PC-3 (cell line): ENCODE measurements around the gene LTA4H. TPM values are rescaled to one million over a fixed set of nuclear protein-coding genes. Genes with fewer than 3 reads are reported as not detected.

Experiments used
- ATAC-seq: fragments of 200-7000 bp; cut with Tn5 transposase; 2 replicates; pipeline ENCODE4 v1.9.1; 2020; ENCODE audit warnings: mild to moderate bottlenecking, moderate library complexity
- BruUV-seq: library from RNA; stranded (reverse); fragments of 400-500 nt; replicated peaks from 2 replicates; lab custom pipeline; 2021; lab: Mats Ljungman, UMichigan
- CTCF ChIA-PET: fragments of 300-600 bp; sonication (Branson Sonifier 250); formaldehyde crosslinking; loops from one replicate; lab custom pipeline; 2022; ENCODE audit warnings: antibody characterized with exemption; lab: Charles Lee
- POLR2A ChIA-PET: fragments of 300-600 bp; sonication (Branson Sonifier 250); formaldehyde crosslinking; loops from one replicate; lab custom pipeline; 2022; ENCODE audit warnings: antibody characterized with exemption; ENCODE audit not compliant: unreplicated experiment; lab: Charles Lee
- DNase-seq: peaks from one replicate; pipeline ENCODE4 v3.0.0-alpha.2; 2015
- H2AFZ ChIP-seq: fragments of 300-600 bp; sonication (generic); 2 replicates; pipeline ENCODE4 v1.6.0; 2016; ENCODE audit warnings: antibody characterized with exemption, low read length
- H3F3A ChIP-seq: fragments of 300-600 bp; sonication (generic); one replicate; pipeline ENCODE4 v1.6.0; 2017; ENCODE audit warnings: antibody characterized with exemption, low read length, control low read depth, mild to moderate bottlenecking; ENCODE audit not compliant: unreplicated experiment
- H3K27ac ChIP-seq: fragments of 300-600 bp; sonication (generic); 2 replicates; pipeline ENCODE4 v1.5.1; 2016; ENCODE audit warnings: mild to moderate bottlenecking, low read length
- H3K27me3 ChIP-seq: fragments of 300-600 bp; sonication (generic); 2 replicates; pipeline ENCODE4 v1.6.1; 2016; ENCODE audit warnings: low read length, mixed read lengths
- H3K36me3 ChIP-seq: fragments of 300-600 bp; sonication (generic); 2 replicates; pipeline ENCODE4 v1.6.1; 2016; ENCODE audit warnings: low read depth, mixed run types, low read length, mixed read lengths
- H3K4me1 ChIP-seq: fragments of 300-600 bp; sonication (generic); 2 replicates; pipeline ENCODE4 v1.5.1; 2016; ENCODE audit warnings: low read length; ENCODE audit not compliant: insufficient read depth
- H3K4me2 ChIP-seq: fragments of 300-600 bp; sonication (generic); 2 replicates; pipeline ENCODE4 v1.6.0; 2016; ENCODE audit warnings: low read length
- H3K4me3 ChIP-seq: fragments of 300-600 bp; sonication (generic); 2 replicates; pipeline ENCODE4 v1.5.1; 2016; ENCODE audit warnings: mild to moderate bottlenecking, low read length, mixed read lengths
- H3K79me2 ChIP-seq: fragments of 300-600 bp; sonication (generic); 2 replicates; pipeline ENCODE4 v1.6.1; 2017; ENCODE audit warnings: low read length, mixed read lengths
- H3K9ac ChIP-seq: fragments of 300-600 bp; sonication (generic); 2 replicates; pipeline ENCODE4 v1.6.0; 2016; ENCODE audit warnings: mild to moderate bottlenecking, low read length
- H3K9me2 ChIP-seq: fragments of 300-600 bp; sonication (generic); replicated peaks from 2 replicates; pipeline ENCODE4 v1.6.1; 2016; ENCODE audit warnings: mixed run types, low read length, mixed read lengths
- H3K9me3 ChIP-seq: fragments of 300-600 bp; sonication (generic); 2 replicates; pipeline ENCODE4 v1.6.1; 2016; ENCODE audit warnings: low read length, mixed read lengths
- H4K20me1 ChIP-seq: fragments of 300-600 bp; sonication (generic); 2 replicates; pipeline ENCODE4 v1.6.1; 2016; ENCODE audit warnings: low read length, mixed read lengths
- CTCF ChIP-seq: fragments of 300-600 bp; sonication (generic); conservative IDR thresholded peaks from 2 replicates; pipeline ENCODE4 v1.5.1; 2017; ENCODE audit warnings: antibody characterized with exemption, low read depth, mild to moderate bottlenecking, low read length
- EZH2 ChIP-seq: fragments of 300-600 bp; sonication (generic); IDR thresholded peaks from one replicate; pipeline ENCODE4 v1.6.1; 2017; ENCODE audit warnings: antibody characterized with exemption, mild to moderate bottlenecking, low read length; ENCODE audit not compliant: unreplicated experiment
- EZH2phosphoT487 ChIP-seq: fragments of 300-600 bp; sonication (generic); IDR thresholded peaks from 2 replicates; pipeline ENCODE4 v1.6.1; 2018; ENCODE audit warnings: mild to moderate bottlenecking, antibody characterized with exemption, low read length, borderline replicate concordance
- intact Hi-C: fragments of 100-400 bp; cut with micrococcal nuclease; formaldehyde crosslinking; loops from 2 replicates; pipeline ENCODE4 v1.9.0; 2023
- total RNA-seq: library from RNA; depleted of rRNA; stranded (reverse); fragments of >200 nt; gene quantifications from 2 replicates; pipeline ENCODE4 v1.2.3, GENCODE V29; 2014

LTA4H gene
- total RNA-seq, 1 experiment from 2014 or later, result 58.4 TPM

- Histone ChIP-seq H3K36me3 (no peaks in the 10 kb centered on the region), H3K27ac (no peak overlapping the region), H3K27me3 (no peaks in the 10 kb centered on the region), H3K9me3 (no peaks in the 10 kb centered on the region), H3K9ac (no peak overlapping the region), H3K4me3 (no peak overlapping the region), H2AFZ (no peak overlapping the region), H3K79me2 (no peaks in the 10 kb centered on the region), H3K9me2 (no peaks in the 10 kb centered on the region), H3K4me1 (no peaks in the 10 kb centered on the region), H4K20me1 (no peaks in the 10 kb centered on the region), H3F3A (no peaks in the 10 kb centered on the region), H3K4me2 (no peak overlapping the region)
- intact Hi-C loops, result no loop called here
- no peak for TF ChIP-seq EZH2
- no peak for TF ChIP-seq CTCF
- no peak for TF ChIP-seq EZH2phosphoT487
- no TSS peak for BruUV-seq
- ChIA-PET POLR2A (no interaction called here), CTCF (no interaction called here)
- DNase-seq (no peak), ATAC-seq (no peak)
Observed at GRCh38 chr12:95986635-95987570, 48.5 kb downstream of the LTA4H start.

- H3K4me1 ChIP-seq, result no peaks in the 10 kb centered on the region
- H3K79me2 ChIP-seq, result no peaks in the 10 kb centered on the region
- CTCF ChIA-PET, result no interaction called here
- intact Hi-C loops, result no loop called here
- no peak for DNase-seq
- H4K20me1 ChIP-seq, result no peaks in the 10 kb centered on the region
- no peak overlapping the region for H3K27ac ChIP-seq
- H3K9me2 ChIP-seq, result no peaks in the 10 kb centered on the region
- no peaks in the 10 kb centered on the region for H3K27me3 ChIP-seq
- ATAC-seq, result no peak
- no peaks in the 10 kb centered on the region for H3K9me3 ChIP-seq
- TF ChIP-seq EZH2phosphoT487, result no peak
- TF ChIP-seq CTCF, result no peak
- no peak for TF ChIP-seq EZH2
- no peak overlapping the region for H3K4me3 ChIP-seq
- no peaks in the 10 kb centered on the region for H3K36me3 ChIP-seq
- no peaks in the 10 kb centered on the region for H3F3A ChIP-seq
- H2AFZ ChIP-seq, result no peak overlapping the region
- BruUV-seq, result no TSS peak
- H3K9ac ChIP-seq, result no peak overlapping the region
- POLR2A ChIA-PET, result no interaction called here
- no peak overlapping the region for H3K4me2 ChIP-seq
Observed at GRCh38 chr12:95984682-95985081, 50.7 kb downstream of the LTA4H start.

DNA sequence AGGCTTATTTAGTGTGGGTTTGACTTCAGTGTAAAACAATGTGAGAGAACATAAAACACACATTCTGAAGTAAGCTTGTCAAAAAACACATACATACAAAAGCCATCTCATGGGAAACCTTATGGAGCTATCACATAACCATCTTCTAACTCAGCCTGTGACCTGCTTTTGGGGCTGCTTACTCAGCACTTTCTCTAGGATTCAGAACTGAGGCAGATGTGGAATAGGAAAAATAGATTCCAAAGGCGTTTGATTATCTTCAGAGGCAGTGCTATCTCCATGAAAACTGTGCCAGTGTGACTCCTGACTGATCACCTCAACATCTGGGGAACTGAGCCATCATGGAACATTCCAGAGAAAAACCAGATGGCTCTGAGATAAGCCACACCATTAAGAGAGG, 52.8 kb downstream of the LTA4H start:
- no peak overlapping the region for H3K27ac ChIP-seq
- no peak overlapping the region for H2AFZ ChIP-seq
- CTCF ChIA-PET, result no interaction called here
- TF ChIP-seq CTCF (no peak), EZH2phosphoT487 (no peak), EZH2 (no peak)
- H3K4me1 ChIP-seq, result no peaks in the 10 kb centered on the region
- POLR2A ChIA-PET, result no interaction called here
- H3K79me2 ChIP-seq, result no peaks in the 10 kb centered on the region
- no peak overlapping the region for H3K4me2 ChIP-seq
- ATAC-seq, result no peak
- BruUV-seq, result no TSS peak
- H3K9me3 ChIP-seq, result no peaks in the 10 kb centered on the region
- H3K4me3 ChIP-seq, result no peak overlapping the region
- intact Hi-C loops, result no loop called here
- H3K27me3 ChIP-seq, result no peaks in the 10 kb centered on the region
- no peaks in the 10 kb centered on the region for H3K9me2 ChIP-seq
- H3K36me3 ChIP-seq, result no peaks in the 10 kb centered on the region
- no peak overlapping the region for H3K9ac ChIP-seq
- DNase-seq, result no peak
- no peaks in the 10 kb centered on the region for H4K20me1 ChIP-seq
- H3F3A ChIP-seq, result no peaks in the 10 kb centered on the region
